ENCODE results near the gene MFSD6.

DNA sequence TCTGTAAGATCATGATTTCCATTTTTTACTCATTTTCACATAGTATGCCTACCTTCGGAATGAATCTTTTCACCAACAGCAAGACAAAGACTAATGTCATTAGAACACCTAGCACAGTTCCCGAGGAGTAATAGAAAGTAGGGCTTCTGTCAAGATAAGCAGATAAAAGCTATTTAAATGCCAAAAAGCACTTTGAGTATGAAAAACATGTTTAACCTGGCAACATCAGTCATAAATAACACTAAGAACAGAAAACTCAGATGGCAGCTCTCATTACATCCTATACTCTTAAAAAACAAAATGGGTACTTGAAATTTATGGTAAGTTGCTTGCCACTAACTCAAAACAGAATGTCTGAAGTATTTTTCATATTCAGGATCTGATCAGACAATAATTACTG lies 109.3 kb downstream of the MFSD6 start:
- TF ChIP-seq TCF7L2 (IDR thresholded peaks at IDR 0.05; ENCODE audit: borderline replicate concordance, low read depth, low read length) = no peak
- TF ChIP-seq, protein P1, sequence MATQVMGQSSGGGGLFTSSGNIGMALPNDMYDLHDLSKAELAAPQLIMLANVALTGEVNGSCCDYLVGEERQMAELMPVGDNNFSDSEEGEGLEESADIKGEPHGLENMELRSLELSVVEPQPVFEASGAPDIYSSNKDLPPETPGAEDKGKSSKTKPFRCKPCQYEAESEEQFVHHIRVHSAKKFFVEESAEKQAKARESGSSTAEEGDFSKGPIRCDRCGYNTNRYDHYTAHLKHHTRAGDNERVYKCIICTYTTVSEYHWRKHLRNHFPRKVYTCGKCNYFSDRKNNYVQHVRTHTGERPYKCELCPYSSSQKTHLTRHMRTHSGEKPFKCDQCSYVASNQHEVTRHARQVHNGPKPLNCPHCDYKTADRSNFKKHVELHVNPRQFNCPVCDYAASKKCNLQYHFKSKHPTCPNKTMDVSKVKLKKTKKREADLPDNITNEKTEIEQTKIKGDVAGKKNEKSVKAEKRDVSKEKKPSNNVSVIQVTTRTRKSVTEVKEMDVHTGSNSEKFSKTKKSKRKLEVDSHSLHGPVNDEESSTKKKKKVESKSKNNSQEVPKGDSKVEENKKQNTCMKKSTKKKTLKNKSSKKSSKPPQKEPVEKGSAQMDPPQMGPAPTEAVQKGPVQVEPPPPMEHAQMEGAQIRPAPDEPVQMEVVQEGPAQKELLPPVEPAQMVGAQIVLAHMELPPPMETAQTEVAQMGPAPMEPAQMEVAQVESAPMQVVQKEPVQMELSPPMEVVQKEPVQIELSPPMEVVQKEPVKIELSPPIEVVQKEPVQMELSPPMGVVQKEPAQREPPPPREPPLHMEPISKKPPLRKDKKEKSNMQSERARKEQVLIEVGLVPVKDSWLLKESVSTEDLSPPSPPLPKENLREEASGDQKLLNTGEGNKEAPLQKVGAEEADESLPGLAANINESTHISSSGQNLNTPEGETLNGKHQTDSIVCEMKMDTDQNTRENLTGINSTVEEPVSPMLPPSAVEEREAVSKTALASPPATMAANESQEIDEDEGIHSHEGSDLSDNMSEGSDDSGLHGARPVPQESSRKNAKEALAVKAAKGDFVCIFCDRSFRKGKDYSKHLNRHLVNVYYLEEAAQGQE (tag by site-specific recombination; IDR thresholded peaks at IDR 0.05) = no peak
- TF ChIP-seq, protein P2, sequence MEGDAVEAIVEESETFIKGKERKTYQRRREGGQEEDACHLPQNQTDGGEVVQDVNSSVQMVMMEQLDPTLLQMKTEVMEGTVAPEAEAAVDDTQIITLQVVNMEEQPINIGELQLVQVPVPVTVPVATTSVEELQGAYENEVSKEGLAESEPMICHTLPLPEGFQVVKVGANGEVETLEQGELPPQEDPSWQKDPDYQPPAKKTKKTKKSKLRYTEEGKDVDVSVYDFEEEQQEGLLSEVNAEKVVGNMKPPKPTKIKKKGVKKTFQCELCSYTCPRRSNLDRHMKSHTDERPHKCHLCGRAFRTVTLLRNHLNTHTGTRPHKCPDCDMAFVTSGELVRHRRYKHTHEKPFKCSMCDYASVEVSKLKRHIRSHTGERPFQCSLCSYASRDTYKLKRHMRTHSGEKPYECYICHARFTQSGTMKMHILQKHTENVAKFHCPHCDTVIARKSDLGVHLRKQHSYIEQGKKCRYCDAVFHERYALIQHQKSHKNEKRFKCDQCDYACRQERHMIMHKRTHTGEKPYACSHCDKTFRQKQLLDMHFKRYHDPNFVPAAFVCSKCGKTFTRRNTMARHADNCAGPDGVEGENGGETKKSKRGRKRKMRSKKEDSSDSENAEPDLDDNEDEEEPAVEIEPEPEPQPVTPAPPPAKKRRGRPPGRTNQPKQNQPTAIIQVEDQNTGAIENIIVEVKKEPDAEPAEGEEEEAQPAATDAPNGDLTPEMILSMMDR (tag by site-specific recombination; IDR thresholded peaks at IDR 0.05) = no peak
- no peak for TF ChIP-seq ZNF175 (tag by site-specific recombination; IDR thresholded peaks at IDR 0.05)
- TF ChIP-seq ZFP41 (tag by site-specific recombination; IDR thresholded peaks at IDR 0.05; ENCODE audit: borderline replicate concordance) = no peak
- no peak for TF ChIP-seq ZNF184 (tag by site-specific recombination; IDR thresholded peaks at IDR 0.05)
- no peak for TF ChIP-seq ZNF391 (tag by site-specific recombination; IDR thresholded peaks at IDR 0.05; ENCODE audit: borderline replicate concordance, low read depth)
